GM18868 (cell line): ENCODE measurements around the gene ABLIM2.

Experiments
- ATAC-seq: cut with Tn5 transposase; IDR thresholded peaks from one replicate; pipeline ENCODE4 v1.9.1; 2021; ENCODE audit warnings: mild to moderate bottlenecking, moderate library complexity; ENCODE audit not compliant: unreplicated experiment

Gene ABLIM2

DNA sequence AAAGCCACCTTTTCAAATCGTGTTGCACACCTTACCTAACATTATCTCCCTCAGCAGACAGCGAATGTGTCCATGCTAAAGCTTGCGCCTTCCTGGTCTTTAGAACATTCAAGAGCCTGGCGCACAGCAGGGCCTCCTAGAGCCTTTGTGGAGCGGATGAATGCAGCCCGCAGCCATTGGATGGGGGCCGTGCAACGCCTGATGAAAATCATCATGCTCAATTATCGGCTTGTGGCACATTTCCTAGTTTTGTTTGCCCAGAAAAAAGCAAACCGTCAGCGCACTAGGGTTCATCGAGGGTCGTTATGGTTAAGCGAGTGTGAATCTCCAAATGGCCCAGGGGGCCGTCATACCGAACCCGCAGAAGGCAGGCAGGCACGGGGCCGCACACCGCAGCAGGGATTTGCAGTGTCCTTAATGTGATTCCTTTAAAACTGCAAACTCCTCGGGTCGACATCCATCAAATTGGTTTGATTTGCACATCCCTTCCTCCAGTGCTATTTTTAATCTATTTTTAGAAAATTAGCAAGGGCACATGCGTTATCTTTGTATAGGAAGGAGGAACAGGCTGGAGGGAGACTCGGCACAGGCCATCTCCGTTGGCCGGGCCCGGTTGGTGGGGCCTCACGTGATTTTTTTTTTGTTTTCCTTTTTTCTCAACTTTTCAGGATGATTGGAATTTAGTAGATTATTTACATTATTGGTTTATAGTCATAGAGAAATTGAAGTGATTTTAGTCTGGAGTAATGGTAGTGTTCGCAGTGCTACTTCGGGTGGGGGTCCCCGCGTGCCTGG, 53.1 kb downstream of the ABLIM2 start:
- no peak for ATAC-seq

DNA sequence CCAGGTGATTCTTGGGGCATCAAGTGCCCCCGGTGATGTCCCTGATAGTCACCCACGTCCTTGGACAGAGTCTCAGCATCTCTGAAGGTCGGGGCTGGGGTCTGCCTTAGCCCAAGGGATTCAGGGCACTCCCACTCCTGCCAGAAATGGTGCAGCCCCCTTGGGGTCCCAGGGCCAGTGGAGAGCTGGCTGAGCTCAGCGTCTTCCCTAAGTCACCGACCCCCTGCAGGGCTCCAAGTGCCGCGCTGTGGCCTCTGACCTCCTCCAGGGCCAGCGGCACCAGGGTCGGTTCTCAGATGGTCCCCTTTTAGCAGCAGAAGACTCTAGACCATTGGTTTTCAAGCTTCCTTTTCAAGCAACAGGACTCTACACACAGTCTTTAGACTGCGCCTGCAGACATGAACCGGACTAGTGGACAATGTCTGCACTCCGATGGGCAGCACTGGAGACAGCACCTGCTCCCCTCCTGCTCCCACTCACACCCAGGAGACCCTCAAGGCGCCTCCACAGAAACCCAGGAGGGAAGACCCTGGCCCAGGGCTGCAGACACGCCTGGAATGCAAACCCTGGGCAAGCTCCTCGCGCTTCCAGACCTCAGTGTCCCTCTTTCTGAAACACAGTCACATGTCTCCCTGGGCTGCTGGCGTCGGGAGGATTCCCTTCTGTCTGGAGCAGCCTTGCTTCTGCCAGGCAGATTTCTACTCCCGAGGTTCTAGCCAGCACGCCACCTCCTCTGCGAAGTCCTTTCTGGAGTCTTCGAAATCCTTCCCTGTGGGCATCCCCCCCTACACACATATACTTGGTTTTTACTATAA, 53.9 kb downstream of the ABLIM2 start:
- no peak for ATAC-seq

DNA sequence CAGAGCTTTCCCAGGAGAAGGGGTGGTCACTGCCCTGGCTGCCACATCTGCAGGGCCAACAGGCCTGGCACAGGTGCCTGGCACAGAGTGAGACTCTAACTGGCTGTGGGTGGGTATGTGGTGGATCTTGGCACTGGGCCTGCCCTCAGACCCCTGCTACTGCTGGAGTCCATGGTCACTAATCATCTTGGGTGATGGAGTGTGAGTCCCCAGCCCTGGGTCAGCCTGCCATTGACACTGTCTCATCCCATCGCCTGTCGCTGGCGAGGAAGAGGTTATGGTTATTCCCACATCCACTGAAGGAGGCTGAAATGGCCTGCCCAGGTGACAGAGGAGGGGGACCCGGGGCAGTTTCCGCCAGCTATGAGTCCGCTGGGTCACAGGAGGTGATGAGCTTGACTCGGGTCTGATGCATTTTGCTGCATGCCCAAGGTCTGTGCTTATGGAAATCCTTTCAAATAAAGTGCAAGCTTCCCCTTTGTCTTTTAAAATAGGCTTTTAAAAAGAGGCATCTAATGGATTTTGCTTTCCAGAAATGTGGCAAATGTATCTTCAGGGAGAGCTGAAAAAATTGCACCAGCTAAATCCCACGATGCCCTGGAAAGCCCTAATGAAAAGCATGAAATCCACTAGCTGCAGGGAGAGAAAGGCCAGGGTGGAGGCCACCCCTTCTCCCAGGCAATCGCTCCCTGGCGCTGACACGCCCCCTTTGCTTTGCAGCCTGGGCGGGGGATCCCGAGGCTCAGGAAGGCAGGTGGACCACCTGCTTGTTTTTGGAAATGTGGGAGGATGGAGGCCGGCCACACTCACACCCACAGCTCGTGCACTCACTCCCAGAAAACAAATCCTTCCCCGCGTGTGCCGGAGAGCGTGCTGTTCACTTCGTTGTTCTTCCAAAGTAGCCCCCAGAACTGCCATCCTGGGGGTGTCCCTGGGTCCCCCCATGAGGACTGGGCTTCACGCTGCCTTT, 54.9 kb downstream of the ABLIM2 start:
- no peak for ATAC-seq

DNA sequence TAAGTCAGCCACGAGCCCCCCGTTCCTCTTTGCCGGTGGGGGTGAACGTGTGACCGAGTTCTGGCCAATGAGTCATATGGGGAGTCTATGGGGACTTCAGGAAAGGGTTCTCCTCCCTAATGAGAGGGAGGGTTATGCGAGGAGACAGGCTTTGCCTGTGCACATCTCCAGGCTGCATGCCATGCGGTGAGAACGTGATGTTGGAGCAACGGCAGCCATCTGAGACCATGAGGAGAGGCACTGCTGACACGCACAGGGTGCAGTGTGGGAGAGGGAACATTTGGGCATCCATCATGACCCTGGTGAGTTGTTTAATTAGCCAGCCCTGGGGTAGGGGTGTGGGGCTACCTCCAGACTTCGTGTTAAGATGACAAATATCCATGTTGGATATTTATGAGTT, 55.8 kb downstream of the ABLIM2 start:
- no peak for ATAC-seq

DNA sequence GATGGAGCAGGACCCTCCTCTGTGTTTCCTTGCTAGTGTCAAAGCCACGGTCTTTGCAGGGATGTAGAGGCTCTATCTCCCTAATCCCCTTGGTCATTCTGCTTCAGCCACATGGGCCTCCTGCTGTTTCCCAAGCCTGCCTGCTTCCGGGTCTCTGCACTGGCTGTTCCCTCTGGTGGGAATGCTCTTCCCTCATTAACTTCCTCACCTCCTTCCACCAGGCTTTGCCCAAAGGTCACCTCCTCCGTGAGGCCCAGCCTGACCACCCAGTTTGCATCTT, 56.6 kb downstream of the ABLIM2 start:
- ATAC-seq, result no peak

DNA sequence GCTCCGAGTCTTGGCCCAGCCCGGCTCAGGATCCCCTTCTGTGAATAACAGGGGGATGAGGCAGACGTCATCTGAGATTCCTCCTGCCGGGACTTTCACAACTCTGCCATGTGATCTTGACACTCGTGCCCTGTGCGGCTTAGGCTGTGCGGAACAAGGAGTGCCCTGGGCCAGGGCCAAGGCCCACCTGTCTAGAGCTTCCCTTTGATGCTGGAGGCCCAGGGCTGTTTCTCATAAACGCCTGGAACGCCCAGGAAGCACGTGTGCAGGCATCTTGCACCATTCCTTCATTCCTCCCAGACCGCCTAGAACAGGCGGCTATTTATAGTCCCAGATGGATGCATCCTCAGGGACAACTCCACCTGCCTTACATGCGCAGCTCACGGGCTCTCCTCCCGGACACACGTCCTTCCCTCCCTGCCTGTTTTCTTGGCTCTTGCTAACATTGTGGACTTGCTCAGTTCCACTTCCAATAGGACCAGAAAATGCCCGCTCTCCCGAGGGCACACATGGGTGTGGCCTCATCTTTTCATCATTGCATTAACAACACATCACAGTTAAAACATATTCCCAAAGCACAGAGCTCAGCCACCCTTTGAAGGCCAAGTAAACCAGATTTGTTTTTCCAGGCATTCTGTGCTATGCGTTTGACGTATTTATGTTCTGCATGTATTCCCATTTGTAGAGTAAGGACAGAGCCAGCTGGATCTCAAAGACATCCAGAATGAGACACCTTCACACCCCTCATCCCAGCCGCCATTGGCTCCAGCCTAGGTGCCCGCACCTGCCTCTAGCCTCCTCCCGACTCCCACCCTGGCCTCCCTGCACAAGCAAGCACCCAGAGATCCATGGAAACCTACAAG, 57.2 kb downstream of the ABLIM2 start:
- no peak for ATAC-seq

DNA sequence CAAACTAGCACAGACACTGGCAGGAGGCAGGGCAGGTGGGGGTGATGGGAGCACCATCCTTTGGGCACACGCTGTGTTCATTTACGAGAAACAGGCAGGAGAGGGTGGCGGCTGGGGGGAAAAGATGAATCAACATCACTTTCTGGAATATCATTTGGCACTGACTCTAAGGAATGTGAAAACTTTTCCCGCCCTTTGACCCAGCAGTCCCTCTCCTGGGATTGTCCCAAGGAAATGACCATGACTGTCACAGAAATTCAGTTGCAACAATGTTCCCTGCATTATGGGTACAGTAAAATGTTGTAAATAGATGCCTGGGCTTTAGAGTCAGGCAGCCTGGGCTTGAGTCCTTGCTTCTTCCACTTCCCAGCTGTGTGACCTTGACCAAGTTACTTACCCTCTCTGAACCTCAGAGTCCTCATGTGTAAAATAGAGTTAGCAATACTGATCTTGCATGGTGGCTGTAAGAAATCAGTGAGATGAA, 58.6 kb downstream of the ABLIM2 start:
- no peak for ATAC-seq

DNA sequence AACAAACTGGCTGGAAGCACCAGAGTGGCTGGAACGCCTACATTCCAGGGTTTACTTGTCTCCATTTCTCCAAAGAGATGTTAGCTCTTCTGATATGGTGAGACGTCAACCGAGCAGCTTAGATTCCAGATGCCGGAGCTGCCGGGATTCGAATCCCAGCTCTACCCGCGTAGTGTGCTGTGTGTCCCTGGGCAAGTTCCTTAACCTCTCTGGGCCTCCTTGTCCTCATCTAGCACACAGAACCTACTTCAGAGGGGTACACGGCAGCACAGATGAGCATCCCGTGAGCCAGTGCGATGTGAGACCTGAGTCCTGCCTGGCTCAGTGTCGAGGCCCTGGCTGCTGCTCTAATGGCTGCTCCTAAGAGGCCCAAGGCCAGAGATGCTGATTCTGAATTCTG, 60.1 kb downstream of the ABLIM2 start:
- no peak for ATAC-seq

DNA sequence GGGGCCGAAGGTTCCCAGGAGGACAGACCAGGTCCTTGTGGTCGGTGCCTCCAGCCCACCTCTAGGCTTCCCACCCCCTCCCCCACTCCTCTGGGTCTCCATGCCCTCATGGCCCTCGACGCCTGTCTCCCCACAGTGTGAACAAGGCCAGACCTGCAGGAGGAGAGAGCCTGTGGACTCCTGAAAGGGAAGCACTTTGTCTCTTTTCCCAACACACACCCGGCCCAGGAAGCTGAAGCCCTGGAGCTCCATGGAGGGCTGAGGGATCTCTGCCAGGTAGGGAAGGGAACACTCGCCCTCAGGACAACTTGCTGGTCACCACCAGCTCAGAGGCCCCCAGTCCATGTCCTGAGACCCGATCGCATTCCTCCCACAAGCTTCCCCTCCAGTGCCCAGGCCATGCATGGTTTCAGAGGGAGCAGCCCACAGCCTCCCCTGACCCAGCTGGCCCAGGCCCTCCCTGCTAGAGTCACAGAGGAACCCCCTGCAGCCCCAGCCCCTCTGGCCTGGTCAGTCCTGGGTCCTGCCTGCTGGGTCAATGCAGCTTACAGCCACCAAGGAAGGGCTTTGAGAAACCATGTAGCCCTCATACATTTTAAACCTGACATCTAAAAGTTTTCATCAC, 60.8 kb downstream of the ABLIM2 start:
- ATAC-seq, result no peak

DNA sequence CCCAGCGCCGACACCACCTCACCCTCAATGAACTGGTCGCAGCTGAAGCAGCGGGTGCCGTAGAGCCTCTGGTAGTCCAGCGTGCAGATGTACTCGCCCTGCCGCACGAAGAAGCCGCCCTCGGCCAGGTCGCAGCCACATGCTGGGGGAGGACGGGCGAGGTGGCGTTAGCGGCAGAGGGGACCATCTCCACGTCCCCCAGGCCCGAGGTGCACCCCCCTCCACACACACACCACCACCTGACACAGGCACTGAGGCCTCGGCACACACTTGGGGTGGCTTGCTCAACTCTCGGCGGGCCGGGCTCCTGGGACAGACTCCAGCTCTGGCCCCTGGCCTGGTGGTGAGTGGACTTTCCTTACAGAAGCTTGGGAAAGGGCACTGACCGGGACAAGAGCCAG, 61.5 kb downstream of the ABLIM2 start:
- ATAC-seq, result no peak

DNA sequence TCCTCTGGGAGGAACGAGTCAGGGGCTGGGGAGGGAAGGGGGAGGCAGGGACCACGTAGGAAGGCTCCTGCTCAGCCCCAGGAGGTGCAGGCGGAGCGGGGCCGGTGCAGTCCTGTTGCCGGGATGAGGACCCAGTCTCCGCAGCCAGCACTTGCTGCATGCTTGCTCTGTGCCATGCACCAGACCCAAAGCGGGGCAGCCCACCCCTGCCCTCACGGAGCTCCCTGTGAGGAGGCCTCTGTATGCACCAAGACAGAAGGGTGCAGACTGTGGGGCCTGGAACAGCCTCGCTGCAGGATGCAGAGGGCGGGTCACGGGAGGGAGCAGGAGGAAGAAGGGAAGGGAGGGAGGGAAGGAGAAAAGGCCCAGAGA, 61.9 kb downstream of the ABLIM2 start:
- no peak for ATAC-seq

DNA sequence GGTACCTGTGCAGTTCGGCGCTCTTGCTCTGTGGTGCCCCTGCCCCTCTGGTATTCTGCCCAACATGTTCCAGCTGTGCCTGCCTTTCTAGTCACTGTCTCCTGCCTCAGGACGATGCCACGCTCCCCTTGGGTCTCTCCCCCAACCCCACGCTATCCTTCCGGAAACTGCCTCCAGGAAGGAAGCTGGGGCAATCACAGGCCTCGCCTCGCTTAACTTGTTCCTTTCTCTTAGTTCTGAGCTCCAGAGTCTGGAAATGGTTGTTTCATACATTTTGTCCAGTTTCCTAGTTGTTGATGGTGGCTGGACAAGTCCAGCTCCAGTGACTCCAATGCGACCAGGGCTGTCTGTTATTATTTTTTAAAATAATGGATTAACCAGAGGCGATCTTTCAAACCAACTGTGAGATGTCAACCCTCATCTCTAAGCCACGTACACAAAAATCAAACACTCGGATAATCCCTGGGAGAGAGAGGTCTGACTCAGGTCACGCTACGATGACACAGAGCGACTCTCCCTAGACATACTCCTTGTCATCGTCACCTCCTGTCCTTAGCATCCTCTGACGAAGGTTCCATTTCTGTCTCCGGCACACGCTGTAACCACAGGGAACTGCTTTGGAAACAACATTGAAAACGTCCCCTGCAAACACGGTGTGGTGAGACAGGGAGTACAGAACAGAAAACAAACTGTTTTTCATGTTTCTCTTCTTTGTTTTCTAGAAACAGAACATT, 62.5 kb downstream of the ABLIM2 start:
- ATAC-seq, result no peak

DNA sequence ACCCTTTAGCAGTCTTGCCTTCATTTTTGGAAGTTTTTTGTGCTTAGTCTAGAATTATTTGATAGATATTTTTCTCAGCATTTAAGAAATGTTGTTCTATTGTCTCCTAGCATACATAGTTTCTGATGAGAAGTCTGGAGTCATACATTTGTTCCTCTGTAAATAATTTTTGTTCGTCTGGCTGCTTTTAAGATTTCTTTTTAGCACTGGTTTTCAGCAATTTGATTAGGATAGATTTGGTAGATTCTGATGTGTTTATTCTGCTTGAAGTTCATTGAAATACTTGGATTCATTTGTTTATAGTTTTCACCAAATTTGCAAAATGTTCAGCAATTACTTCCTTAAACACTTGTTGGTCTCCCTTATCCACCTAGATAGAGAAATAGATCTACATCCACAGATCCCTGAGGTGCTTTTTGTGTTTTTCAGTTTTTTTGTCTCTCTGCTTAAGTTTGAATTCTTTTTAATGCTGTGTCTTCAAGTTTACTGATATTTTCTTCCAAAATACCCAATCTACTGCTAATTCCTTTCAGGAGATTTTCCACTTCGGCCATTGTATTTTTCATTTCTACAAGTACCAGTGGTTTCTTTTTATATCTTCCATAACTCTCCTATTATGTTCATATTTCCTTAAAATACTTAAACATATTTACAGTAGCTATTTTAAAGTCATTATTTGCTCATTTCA, 64.9 kb downstream of the ABLIM2 start:
- no peak for ATAC-seq

DNA sequence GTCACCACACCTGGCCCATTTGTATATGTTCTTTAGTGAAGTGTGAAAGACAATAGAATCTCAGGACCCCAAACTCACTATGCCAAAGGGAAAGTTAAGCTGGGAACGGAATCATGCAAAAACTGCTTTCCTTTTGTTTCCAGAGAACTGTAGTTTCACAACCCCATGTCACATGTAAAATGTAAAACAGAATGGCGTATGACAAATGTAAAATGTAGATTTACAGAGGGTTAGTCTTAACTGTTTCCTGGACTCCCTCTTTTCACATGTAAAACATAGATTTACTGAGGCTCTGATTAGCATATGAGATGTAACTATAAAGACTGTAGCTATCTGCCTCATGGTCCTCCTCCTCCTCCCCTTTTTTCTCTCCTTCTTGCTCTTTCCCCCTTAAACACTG, 66.3 kb downstream of the ABLIM2 start:
- no peak for ATAC-seq

DNA sequence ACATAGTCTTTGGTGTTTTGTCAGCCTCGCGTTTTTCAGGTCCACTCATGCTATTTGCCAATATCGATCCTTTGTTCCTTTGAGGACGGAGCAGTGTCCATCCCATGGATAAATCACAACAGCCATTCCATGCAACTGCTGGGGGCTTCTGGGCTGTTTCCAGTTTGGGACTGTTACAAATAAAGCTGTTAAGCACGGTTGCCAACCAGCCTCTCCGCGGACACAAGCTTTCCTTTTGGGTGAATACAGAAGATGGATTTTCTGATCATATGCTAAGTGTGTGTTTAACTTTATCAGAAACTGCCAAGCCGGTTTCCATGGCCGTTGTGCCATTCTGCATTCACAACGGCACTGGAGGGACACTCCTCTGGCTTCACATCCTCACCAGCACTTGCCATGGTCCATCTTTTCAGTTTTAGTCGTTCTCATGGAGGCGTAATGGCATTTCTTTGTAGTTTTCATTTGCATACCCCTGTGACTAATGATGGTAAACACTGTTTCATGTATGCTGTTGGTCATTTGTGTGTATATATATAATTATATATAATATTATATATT, 67.8 kb downstream of the ABLIM2 start:
- ATAC-seq, result no peak

DNA sequence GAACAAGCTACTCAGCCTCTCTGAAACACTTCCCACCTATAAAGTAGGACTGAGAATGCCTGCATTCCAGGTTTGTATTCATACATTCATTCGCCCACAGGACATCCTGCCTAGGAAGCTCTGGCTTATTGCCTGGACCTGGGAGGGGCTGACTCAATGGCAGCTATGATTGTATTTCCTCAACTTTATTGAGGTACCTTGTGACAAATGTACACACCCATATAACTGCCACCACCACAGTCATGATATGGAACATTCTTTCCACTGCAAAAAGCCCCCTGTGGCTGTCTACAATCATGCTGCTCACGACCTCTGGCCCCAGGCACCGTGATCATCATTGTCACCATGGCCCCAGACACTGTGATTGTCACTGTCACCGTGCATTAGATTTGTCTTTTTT, 68.3 kb downstream of the ABLIM2 start:
- ATAC-seq, result no peak

DNA sequence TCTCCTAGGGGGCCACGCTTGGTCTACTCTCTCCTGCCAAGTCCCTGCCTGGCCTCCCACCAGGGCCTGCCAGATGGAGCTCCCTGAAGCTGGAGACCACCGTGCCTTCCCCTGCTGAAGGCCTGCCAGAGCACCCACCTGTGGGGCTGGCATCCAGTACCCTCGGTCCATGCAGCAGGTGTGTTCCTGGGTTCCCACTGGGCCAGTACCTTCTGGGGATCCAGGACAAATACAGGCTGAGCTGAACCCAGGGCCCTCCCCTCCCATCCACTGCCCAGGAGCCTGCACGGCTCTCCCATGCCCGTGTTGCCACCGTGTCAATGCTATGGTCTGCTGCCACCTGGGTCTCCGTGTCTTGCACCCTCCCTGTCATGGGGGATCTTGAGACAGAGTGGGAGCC, 68.8 kb downstream of the ABLIM2 start:
- ATAC-seq, result no peak

DNA sequence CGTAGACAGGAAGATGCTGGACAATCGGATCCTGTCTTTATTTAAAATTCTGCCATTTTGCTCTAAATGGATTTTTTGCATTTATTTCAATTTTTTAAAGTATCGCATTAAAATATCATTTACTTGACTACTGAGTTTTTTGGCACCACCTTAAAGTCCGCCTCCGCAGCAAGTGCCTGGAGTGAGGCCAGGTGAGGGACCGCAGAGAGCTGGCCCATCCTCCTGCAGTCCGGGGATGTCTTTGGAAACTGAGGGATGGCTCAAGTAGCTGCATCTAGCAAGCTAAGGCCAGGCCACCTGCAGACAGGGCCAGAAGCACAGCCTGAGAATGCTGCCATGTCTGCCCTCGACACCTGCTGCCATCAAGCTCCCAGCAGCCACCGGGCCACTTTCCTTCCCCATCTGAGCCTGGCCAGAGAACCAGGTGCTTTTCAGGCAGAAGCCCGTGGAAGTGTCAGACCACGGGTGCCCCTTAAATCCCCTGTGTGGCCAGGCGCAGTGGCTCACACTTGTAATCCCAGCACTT, 69.6 kb downstream of the ABLIM2 start:
- ATAC-seq, result no peak
